ENCODE data around the gene HTATSF1. TPM values are rescaled to one million over a fixed set of nuclear protein-coding genes. Genes with fewer than 3 reads are reported as not detected.

Gene HTATSF1
- total RNA-seq, 1 donor from 2014 or later: 31.6 TPM

GRCh38 chrX:136549226-136549625 lies 51.8 kb downstream of the HTATSF1 start:
- Mint-ChIP-seq H3K4me3 (ENCODE audit: unreplicated experiment) (no peak overlapping the region), H3K4me1 (ENCODE audit: unreplicated experiment) (no peaks in the 10 kb centered on the region), H3K36me3 (ENCODE audit: low read depth, unreplicated experiment) (no peaks in the 10 kb centered on the region), H3K9me3 (ENCODE audit: unreplicated experiment) (no peaks in the 10 kb centered on the region), H3K27ac (ENCODE audit: unreplicated experiment) (no peak overlapping the region), H3K27me3 (ENCODE audit: unreplicated experiment) (no peaks in the 10 kb centered on the region)
- TF ChIP-seq, protein P1, sequence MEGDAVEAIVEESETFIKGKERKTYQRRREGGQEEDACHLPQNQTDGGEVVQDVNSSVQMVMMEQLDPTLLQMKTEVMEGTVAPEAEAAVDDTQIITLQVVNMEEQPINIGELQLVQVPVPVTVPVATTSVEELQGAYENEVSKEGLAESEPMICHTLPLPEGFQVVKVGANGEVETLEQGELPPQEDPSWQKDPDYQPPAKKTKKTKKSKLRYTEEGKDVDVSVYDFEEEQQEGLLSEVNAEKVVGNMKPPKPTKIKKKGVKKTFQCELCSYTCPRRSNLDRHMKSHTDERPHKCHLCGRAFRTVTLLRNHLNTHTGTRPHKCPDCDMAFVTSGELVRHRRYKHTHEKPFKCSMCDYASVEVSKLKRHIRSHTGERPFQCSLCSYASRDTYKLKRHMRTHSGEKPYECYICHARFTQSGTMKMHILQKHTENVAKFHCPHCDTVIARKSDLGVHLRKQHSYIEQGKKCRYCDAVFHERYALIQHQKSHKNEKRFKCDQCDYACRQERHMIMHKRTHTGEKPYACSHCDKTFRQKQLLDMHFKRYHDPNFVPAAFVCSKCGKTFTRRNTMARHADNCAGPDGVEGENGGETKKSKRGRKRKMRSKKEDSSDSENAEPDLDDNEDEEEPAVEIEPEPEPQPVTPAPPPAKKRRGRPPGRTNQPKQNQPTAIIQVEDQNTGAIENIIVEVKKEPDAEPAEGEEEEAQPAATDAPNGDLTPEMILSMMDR (IDR thresholded peaks at IDR 0.05; ENCODE audit: unreplicated experiment): no peak
- DNase-seq (ENCODE audit: low spot score): no peak

GRCh38 chrX:136551410-136551809 lies 54.0 kb downstream of the HTATSF1 start:
- TF ChIP-seq, protein P1 (IDR thresholded peaks at IDR 0.05; ENCODE audit: unreplicated experiment): no peak
- Mint-ChIP-seq H3K4me3 (ENCODE audit: unreplicated experiment) (no peak overlapping the region), H3K27ac (ENCODE audit: unreplicated experiment) (no peak overlapping the region), H3K9me3 (ENCODE audit: unreplicated experiment) (no peaks in the 10 kb centered on the region), H3K36me3 (ENCODE audit: low read depth, unreplicated experiment) (no peaks in the 10 kb centered on the region), H3K27me3 (ENCODE audit: unreplicated experiment) (no peaks in the 10 kb centered on the region), H3K4me1 (ENCODE audit: unreplicated experiment) (no peaks in the 10 kb centered on the region)
- DNase-seq (ENCODE audit: low spot score): no peak

- Mint-ChIP-seq H3K4me1 (ENCODE audit: unreplicated experiment) (no peaks in the 10 kb centered on the region), H3K36me3 (ENCODE audit: low read depth, unreplicated experiment) (no peaks in the 10 kb centered on the region), H3K27me3 (ENCODE audit: unreplicated experiment) (no peaks in the 10 kb centered on the region), H3K9me3 (ENCODE audit: unreplicated experiment) (no peaks in the 10 kb centered on the region), H3K27ac (ENCODE audit: unreplicated experiment) (no peak overlapping the region), H3K4me3 (ENCODE audit: unreplicated experiment) (no peak overlapping the region)
- no peak for DNase-seq (ENCODE audit: low spot score)
- TF ChIP-seq, protein P1 (IDR thresholded peaks at IDR 0.05; ENCODE audit: unreplicated experiment): no peak
Observed at GRCh38 chrX:136555694-136556093, 58.3 kb downstream of the HTATSF1 start.

Small RNA genes lying within 50 kb of the gene (microRNA-seq; reads per million reads assigned to microRNA genes)
- gene MIR934 (ENCODE audit: unreplicated experiment): not detected

Other genes with a start within 250 kb of the HTATSF1 start
- gene MAP7D3, start 246.2 kb upstream of the HTATSF1 start, total RNA-seq (ENCODE audit: unreplicated experiment): 6.6 TPM
- gene ADGRG4, start 196.6 kb upstream of the HTATSF1 start, total RNA-seq (ENCODE audit: unreplicated experiment): not detected
- gene BRS3, start 9.6 kb upstream of the HTATSF1 start, total RNA-seq (ENCODE audit: unreplicated experiment): not detected
- not detected for gene VGLL1, start 34.6 kb downstream of the HTATSF1 start, total RNA-seq (ENCODE audit: unreplicated experiment)
- gene CD40LG, start 150.6 kb downstream of the HTATSF1 start, total RNA-seq (ENCODE audit: unreplicated experiment): not detected

All from endothelial cell (in vitro differentiated cells).